Activated CD4-positive, alpha-beta T cell treated with anti-CD3 and anti-CD28 coated beads for 36 hours (primary cell): ENCODE data around the gene TMPRSS2. TPM values are rescaled to one million over a fixed set of nuclear protein-coding genes. Genes with fewer than 3 reads are reported as not detected.

Source experiments
- ATAC-seq: fragments of 200-7000 bp; cut with Tn5 transposase; one replicate; pipeline ENCODE4 v1.10.0; 2021; ENCODE audit warnings: mild to moderate bottlenecking, moderate library complexity
- CTCF ChIA-PET: fragments of 350-600 bp; sonication (Branson Sonifier 250); formaldehyde crosslinking; loops from one replicate; lab custom pipeline; 2021; ENCODE audit warnings: antibody characterized with exemption; lab: Charles Lee
- POLR2A ChIA-PET: fragments of 350-600 bp; sonication (Branson Sonifier 250); formaldehyde crosslinking; loops from one replicate; lab custom pipeline; 2021; ENCODE audit warnings: antibody characterized with exemption, inconsistent platforms; lab: Charles Lee
- DNase-seq: peaks from one replicate; pipeline ENCODE4 v3.0.0-alpha.2; 2020
- H3K27ac Mint-ChIP-seq: one replicate; pipeline ENCODE4 v1.8.0; 2021; ENCODE audit warnings: mixed read lengths
- H3K27me3 Mint-ChIP-seq: one replicate; pipeline ENCODE4 v1.8.0; 2021; ENCODE audit warnings: mixed read lengths
- H3K36me3 Mint-ChIP-seq: one replicate; pipeline ENCODE4 v1.8.0; 2021; ENCODE audit warnings: low read depth, mixed read lengths
- H3K4me1 Mint-ChIP-seq: one replicate; pipeline ENCODE4 v1.8.0; 2021; ENCODE audit warnings: mixed read lengths
- H3K4me3 Mint-ChIP-seq: one replicate; pipeline ENCODE4 v1.8.0; 2021; ENCODE audit warnings: mild to moderate bottlenecking, moderate library complexity, mixed read lengths
- H3K9me3 Mint-ChIP-seq: one replicate; pipeline ENCODE4 v1.8.0; 2021; ENCODE audit warnings: low read depth, mixed read lengths
- intact Hi-C, 2 experiments: fragments of 100-400 bp; cut with DNase I in 1 of 2; cut with micrococcal nuclease in 1 of 2; formaldehyde crosslinking; loops; one replicate each; pipeline versions ENCODE4 v1.14.2 to v1.15.1; 2022 to 2024; cut with DNase I, micrococcal nuclease
- total RNA-seq, 2 experiments: library from RNA; stranded (reverse); gene quantifications; one replicate each; pipeline ENCODE4 v1.2.3, GENCODE V29; 2021

TMPRSS2 gene
- total RNA-seq, 2 experiments from 2014 or later, result not detected

DNA sequence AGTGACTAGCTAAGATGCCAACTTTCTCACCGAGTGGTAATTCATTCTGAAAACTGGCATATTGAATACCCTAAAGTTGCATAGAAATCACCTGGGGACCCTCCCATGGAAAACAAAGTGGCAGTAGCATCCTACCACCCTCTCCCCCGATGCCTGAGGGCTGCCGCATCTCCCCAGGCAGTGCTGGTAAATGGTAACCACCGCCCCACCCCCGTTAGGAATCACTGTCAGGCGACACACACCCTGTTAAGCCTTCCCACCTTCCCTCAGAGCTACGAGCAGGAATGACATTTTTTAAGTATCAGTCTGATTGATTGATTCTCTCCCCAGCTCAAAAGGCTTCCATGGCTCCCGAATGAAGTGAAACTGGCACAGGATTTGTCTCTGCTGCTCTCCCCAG, 28.3 kb downstream of the TMPRSS2 start:
- ChIA-PET POLR2A (interaction anchor here (0.8 kb wide), 1 partner anchor 230 kb away, joined by 3 read pairs; no protein-coding TSS in a partner anchor), CTCF (interaction anchor here (0.9 kb wide), 1 partner anchor 40 kb away, joined by 3 read pairs; no protein-coding TSS in a partner anchor)
- intact Hi-C loops, result no loop called here
- Mint-ChIP-seq H3K9me3 (no peaks in the 10 kb centered on the region), H3K36me3 (no peaks in the 10 kb centered on the region), H3K4me1 (peaks cover 4% of the 10 kb centered on the region), H3K27ac (no peak overlapping the region), H3K27me3 (peaks cover 2% of the 10 kb centered on the region), H3K4me3 (no peak overlapping the region)
- ATAC-seq (no peak), DNase-seq (no peak)

DNA sequence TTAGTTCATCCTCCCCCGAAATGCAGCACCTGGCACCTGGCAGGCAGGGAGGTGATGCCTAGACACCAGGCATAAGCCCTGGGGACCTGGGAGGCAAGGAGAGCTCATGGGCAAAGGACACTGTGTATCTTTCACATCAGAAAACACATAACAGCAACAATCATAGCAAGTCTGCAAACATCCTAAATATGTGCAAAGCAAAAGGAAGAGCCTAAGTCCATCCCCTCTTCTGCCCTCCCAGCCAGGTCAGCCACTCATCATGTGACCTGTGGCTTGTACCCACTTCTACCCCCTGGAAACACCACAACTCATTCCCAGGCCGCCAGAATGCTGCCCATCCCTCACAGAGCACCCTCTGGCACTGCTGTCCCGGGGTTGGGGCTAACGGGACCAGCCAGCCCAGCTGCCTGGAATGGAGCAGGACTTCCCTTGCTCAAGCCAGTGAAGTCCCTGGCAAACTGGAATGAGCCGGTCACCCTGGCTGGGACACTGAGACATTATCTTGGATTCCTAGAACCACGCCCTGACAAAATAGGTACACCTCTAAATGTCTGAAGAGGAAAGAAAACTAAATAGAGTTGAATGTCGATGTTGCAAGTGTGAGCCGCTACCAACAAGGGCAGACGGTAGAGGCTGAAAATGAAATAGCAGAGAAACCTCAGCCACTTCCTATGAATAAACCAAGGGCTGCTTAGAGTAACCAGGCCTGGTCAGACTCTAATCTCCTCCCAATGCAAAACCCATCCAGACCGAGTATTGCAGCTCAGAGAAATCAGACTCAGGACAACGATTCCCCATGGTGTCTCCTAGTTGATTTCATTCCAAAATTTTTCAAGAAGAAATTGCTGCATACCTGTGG, 29.4 kb downstream of the TMPRSS2 start:
- Mint-ChIP-seq H3K27ac (no peak overlapping the region), H3K36me3 (no peaks in the 10 kb centered on the region), H3K4me3 (no peak overlapping the region), H3K4me1 (peaks cover 4% of the 10 kb centered on the region), H3K27me3 (peaks cover 2% of the 10 kb centered on the region), H3K9me3 (no peaks in the 10 kb centered on the region)
- ATAC-seq, result no peak
- no peak for DNase-seq
- intact Hi-C loops, result no loop called here
- ChIA-PET CTCF (no interaction called here), POLR2A (no interaction called here)

DNA sequence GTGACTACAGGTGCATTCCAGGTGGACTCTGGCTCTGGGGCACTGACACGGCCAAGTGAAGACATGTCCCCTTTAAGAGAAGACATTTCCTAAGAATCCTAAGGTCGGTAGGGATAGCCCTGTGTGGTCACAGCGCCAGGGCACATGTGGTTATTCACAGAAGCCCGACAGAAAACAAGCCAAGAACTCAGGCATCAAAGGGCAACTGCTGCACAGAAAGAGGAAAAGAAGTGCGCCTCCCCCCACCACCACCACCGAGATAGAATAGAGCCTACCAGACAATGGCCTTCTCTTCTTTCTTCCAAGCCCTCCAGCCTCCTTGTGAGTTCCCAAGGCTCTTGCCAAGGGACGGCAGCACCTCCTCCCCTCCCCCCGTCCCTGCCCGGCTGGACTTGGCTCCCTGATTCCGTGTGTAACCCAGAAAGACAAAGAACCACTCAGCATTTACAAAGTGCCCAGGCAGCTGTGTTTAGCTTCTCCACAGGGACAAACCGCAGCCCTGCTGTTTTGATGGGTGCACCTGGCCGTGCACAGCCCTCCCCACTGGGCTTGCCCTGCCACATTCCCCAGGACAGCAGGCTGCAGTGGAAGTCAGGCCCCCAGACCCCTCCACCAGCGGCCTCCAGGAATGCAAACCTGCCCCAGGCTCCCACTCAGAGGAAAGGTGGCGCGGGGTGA, 30.2 kb downstream of the TMPRSS2 start:
- Mint-ChIP-seq H3K36me3 (no peaks in the 10 kb centered on the region), H3K4me3 (no peak overlapping the region), H3K27me3 (peaks cover 2% of the 10 kb centered on the region), H3K4me1 (peaks cover 4% of the 10 kb centered on the region), H3K9me3 (no peaks in the 10 kb centered on the region), H3K27ac (no peak overlapping the region)
- DNase-seq, result no peak
- ATAC-seq, result no peak
- ChIA-PET CTCF (no interaction called here), POLR2A (no interaction called here)
- intact Hi-C loops, result no loop called here

DNA sequence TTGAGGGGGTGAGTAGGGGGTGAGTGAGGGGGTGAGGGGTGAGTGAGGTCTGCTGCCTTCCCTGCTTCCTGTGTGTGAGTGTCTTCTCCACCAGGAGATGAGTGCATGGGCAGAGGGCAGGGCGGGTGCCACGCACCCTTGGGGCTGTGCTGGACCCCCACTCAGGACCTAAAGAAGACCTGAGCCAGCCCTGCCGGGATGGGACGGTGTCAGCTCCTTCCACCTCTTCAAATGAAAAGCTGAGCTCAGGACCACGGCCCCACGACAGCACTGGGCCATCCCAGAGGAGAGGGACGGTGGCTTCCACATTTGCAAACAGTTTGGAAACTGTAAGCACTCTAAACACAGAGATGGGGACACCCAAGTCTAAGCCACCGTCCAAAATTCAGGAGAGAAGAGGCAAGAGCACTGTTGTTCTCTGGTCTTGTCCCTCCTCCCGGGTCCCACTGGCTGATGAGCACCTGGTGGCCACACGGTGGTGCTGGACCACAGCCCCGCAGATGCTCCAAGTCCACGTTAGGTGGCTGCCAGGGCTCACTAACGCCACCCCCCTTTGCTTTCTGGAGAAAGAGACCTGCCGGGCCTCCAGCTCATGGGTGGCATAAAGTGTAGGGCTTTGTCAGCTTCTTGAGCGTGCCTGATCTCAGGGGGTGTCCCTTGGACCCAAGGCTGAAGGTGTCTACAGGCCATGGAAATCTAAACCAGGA, 32.1 kb downstream of the TMPRSS2 start:
- POLR2A ChIA-PET, result no interaction called here
- Mint-ChIP-seq H3K4me3 (no peak overlapping the region), H3K9me3 (no peaks in the 10 kb centered on the region), H3K36me3 (no peaks in the 10 kb centered on the region), H3K27ac (no peak overlapping the region), H3K4me1 (peaks cover 4% of the 10 kb centered on the region), H3K27me3 (peaks cover 2% of the 10 kb centered on the region)
- CTCF ChIA-PET, result interaction anchor here (0.6 kb wide), 1 partner anchor 20 kb away, joined by 4 read pairs; no protein-coding TSS in a partner anchor
- ATAC-seq (no peak), DNase-seq (no peak)
- intact Hi-C loops, result no loop called here

- Mint-ChIP-seq H3K27me3 (peaks cover 16% of the 10 kb centered on the region), H3K36me3 (no peaks in the 10 kb centered on the region), H3K27ac (no peak overlapping the region), H3K4me1 (peaks cover 4% of the 10 kb centered on the region), H3K4me3 (no peak overlapping the region), H3K9me3 (no peaks in the 10 kb centered on the region)
- no peak for ATAC-seq
- CTCF ChIA-PET, result no interaction called here
- intact Hi-C loops, result no loop called here
- DNase-seq, result no peak
- POLR2A ChIA-PET, result no interaction called here
These were observed 35.0 kb downstream of the TMPRSS2 start for GRCh38 chr21:41472753-41473548.

- ChIA-PET CTCF (no interaction called here), POLR2A (no interaction called here)
- no peak for DNase-seq
- H3K9me3 Mint-ChIP-seq, result no peaks in the 10 kb centered on the region
- H3K27ac Mint-ChIP-seq, result no peak overlapping the region
- no peaks in the 10 kb centered on the region for H3K36me3 Mint-ChIP-seq
- no peak overlapping the region for H3K4me3 Mint-ChIP-seq
- peaks cover 15% of the 10 kb centered on the region for H3K27me3 Mint-ChIP-seq
- intact Hi-C loops, result no loop called here
- H3K4me1 Mint-ChIP-seq, result no peaks in the 10 kb centered on the region
- ATAC-seq, result no peak
These were observed 37.9 kb downstream of the TMPRSS2 start for GRCh38 chr21:41470054-41470453.

GRCh38 chr21:41466024-41466820, 41.7 kb downstream of the TMPRSS2 start:
- POLR2A ChIA-PET, result no interaction called here
- DNase-seq, result no peak
- no peak overlapping the region for H3K4me3 Mint-ChIP-seq
- CTCF ChIA-PET, result no interaction called here
- no peaks in the 10 kb centered on the region for H3K4me1 Mint-ChIP-seq
- no peak overlapping the region for H3K27ac Mint-ChIP-seq
- ATAC-seq, result no peak
- intact Hi-C loops, result no loop called here
- H3K9me3 Mint-ChIP-seq, result peaks cover 2% of the 10 kb centered on the region
- H3K27me3 Mint-ChIP-seq, result peaks cover 15% of the 10 kb centered on the region
- H3K36me3 Mint-ChIP-seq, result no peaks in the 10 kb centered on the region

- intact Hi-C loops, result no loop called here
- Mint-ChIP-seq H3K36me3 (peaks cover 3% of the 10 kb centered on the region), H3K27ac (no peak overlapping the region), H3K27me3 (peaks cover 15% of the 10 kb centered on the region), H3K4me1 (peaks cover 2% of the 10 kb centered on the region), H3K9me3 (peaks cover 2% of the 10 kb centered on the region), H3K4me3 (no peak overlapping the region)
- CTCF ChIA-PET, result no interaction called here
- ATAC-seq, result no peak
- DNase-seq, result no peak
- POLR2A ChIA-PET, result no interaction called here
These were observed 42.7 kb downstream of the TMPRSS2 start for GRCh38 chr21:41465176-41465781.

DNA sequence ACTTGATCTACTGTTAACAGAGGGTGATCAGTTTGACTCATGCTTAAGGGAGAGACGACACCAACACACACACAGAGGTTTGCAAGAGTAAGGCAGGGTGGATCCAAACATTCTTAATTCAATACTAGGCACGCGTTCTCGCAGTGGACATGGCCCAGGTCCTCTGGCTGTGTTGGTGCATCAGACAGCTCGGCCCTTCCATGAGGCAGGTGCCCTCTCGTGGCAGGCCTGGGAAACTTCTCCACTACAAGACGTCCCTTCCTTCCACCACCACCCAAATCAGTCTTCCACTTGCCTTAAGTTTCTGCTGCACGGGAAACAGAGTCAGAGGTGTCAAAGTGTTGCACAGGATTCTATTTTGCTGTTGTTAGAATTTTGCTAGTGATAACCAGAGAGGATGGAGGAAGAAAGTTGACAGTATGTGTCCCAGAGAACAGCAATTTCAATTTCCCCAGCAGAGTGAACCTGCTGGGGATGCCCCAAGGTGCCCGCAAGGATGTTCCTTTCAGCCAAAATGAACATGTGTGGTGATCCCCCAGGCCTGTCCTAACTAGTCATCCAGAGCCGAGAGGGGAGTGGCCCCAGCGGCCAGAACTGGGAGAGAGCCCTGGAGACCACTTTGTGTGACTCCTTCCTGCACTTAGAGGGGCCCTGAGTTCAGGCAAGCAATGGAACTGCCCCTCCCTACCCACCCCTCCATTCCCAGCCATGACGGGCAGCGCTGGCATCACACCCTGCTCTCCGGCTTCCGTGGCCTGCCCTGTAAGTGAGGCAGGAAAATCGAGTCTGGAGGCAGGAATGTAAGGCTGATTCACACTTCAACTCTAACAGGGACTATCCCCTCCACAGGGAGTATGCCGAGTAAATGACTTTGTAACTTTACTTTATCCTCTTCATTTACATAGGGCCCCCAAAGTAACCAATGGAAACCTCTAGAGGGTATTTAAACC, 47.1 kb downstream of the TMPRSS2 start:
- no peak overlapping the region for H3K27ac Mint-ChIP-seq
- H3K4me3 Mint-ChIP-seq, result no peak overlapping the region
- POLR2A ChIA-PET, result no interaction called here
- peaks cover 2% of the 10 kb centered on the region for H3K9me3 Mint-ChIP-seq
- peaks cover 2% of the 10 kb centered on the region for H3K4me1 Mint-ChIP-seq
- CTCF ChIA-PET, result interaction anchor here (0.6 to 6.7 kb wide), 7 partner anchors 10 to 177 kb away, joined by 3 to 56 read pairs (median 3); no protein-coding TSS in a partner anchor
- no peaks in the 10 kb centered on the region for H3K27me3 Mint-ChIP-seq
- DNase-seq (peak; percentile 77), ATAC-seq (peak; percentile 79)
- intact Hi-C loops, result loop anchor here (1.0 to 2.0 kb wide), 2 partner anchors 178 to 340 kb away; no protein-coding TSS in a partner anchor
- H3K36me3 Mint-ChIP-seq, result peaks cover 13% of the 10 kb centered on the region
